Smooth muscle cell of the brain vasculature (primary cell): ENCODE data around the gene WNK2.

Source experiments
- DNase-seq: peaks from one replicate; pipeline ENCODE4 v3.0.0-alpha.2; 2012; ENCODE audit warnings: low read depth, low spot score

The WNK2 gene

DNA sequence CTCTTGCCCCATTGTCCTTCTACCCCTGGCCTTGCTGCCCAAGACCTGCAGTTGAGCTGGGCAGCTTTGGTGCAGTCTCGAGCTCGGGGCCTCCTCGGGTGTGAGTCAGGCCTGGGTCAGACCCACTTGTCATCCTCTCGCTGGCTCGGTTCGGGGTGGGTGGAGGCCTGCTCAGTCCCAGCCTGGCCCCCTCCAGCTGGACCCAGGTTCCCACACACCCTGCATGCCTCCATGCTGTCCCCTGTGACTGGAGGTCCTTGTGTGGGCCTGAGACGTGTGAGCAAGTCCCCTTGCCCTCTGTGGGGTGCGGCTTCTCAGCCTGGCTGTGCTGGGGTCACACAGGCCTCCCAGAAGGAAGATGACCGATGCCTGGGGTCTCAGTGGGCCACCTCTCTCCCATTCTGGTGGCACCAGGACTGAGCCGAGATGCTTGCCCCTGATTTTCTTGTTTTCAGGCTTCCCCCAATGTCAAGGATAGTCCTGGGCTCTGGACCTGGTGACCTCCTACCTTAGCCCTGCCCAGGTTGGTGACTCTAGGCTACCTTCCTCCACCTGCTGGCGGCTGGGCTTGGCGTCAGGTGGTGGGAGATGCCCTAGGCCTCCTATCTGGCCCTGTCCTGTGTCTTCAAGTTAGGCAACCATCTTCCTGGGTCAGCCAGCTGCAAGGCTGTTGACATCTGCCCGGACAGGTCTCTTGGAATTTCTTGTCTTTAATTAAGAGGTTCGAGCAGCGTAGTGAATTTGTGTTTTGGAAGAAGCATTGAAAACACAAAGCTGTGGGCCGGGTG, 15.1 kb downstream of the WNK2 start:
- no peak for DNase-seq

DNA sequence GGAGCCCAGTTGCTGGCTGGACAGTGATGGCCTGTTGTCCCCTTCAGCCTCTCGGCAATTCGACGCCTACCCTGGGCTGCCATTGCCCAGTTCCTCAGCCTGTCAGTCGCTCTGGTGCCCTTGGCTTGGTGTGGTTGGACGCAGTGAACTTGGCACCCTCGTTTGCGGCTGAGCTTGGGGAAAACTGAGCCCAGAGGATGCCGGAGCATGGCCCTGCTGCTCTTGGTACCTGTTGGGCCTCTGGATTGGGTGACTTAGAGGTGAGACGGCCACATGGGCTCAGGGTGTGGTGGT, 16.5 kb downstream of the WNK2 start:
- DNase-seq, result no peak

DNA sequence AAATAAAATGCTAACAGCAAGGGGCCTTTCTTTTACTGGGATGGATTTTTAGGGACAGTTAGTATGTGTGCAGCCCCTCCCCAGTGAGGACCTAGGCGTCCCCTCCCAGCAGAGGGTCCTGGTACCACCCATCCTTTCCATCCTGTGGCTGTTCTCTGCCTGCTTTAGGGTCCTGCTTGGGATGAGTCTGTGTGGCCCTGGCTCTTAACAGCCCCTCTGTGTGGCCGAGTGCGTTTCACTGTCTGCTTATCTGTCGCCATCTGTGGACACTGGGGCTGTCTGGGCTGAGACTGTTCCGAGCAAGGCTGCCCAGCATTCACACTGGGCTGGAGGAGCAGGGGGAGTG, 17.0 kb downstream of the WNK2 start:
- no peak for DNase-seq

DNA sequence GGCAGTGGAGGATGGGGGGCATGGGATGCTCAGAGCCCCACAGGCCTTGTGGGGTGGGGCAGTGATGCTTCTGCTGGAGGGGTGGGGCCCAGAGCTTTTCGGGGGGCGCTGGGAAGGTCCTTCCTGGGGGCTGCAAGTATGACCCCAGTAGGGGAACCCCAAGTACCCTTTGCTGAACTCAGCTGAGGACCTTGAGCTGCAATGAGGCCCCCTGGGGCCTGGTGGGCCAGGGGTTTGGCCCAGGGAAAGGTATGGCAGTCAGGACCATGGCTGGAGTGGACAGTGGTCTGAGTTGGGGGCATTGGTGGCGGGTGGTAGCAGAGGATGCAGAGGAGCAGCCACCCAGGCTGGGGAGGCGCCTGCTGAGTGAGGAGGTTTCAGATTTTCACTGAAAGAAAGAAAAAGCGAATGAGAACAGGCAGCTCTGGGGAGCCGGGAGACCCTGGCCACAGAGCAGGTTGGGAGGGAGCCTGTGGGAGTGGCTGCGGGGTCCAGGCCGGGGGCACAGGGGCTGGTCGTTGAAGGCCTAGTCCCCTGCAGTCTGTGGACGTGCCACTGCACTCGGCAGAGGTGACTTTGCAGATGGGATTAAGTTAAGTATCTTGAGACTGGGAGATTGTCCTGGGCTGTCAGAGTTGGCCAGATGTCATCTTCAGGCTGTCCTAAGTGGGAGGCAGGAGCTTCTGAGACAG, 19.2 kb downstream of the WNK2 start:
- DNase-seq, result no peak

DNA sequence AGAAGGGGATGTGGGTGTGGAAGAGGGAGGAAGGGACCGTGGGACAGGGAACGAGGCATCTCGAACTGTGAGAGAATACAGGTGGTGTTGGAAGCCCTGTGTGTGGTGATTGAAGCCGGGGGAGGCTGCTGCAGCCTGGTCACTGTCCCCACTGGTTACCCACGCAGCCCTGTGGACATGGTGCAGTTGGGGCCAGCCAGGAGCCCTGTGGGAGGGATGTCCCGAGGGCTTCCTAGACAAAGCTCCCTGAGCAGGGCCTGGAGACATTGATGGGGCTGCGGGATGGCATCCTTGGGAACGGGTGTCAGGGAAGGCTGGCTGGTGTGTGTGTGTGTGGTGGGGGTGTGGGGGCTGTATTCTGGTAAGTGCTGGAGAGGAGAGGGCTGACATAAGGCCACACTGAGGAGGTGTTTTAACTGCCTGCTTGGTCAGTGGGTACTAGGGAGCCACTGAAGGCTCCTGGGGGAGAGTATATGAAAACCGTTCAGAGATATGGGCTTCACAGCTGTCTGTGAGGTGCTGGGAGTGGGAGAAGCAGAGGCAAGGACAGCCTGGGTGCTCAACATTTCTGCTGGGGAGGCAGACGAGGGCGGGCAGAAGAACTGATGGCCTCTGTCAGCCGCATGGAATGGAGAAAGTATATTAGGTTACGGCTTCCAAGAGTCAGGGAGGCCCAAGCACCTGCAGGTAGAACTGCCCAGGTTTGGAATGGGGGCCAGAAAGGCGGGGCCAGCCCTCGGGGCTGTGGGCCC, 20.0 kb downstream of the WNK2 start:
- no peak for DNase-seq

DNA sequence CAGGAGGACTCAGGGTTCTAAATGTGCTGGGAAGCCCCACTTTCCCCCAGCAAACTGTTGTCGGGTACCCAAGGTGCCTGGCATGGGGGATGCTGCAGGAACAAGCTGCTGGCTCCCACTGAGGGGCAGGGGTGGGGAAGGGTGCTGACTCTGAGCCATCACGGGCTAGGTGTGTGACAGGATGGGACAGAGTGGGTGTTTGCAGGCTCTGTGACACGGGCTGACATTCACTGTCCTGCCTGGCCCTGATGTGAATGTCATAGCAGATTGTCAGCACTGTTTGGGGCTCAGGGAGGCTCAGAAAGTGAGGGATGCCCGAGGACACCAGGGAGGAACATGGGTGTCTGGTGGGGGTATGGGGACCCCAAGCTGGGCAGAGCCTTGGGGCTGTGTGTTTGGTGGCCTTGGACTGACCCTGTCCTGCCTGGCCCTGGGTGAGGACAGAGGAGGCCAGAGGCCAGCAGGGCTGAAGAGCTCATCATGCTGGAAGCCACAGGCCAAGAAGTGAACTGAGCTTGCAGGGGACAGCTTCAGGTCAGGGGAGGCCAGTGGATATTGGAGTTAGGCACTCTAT, 20.6 kb downstream of the WNK2 start:
- DNase-seq, result no peak

DNA sequence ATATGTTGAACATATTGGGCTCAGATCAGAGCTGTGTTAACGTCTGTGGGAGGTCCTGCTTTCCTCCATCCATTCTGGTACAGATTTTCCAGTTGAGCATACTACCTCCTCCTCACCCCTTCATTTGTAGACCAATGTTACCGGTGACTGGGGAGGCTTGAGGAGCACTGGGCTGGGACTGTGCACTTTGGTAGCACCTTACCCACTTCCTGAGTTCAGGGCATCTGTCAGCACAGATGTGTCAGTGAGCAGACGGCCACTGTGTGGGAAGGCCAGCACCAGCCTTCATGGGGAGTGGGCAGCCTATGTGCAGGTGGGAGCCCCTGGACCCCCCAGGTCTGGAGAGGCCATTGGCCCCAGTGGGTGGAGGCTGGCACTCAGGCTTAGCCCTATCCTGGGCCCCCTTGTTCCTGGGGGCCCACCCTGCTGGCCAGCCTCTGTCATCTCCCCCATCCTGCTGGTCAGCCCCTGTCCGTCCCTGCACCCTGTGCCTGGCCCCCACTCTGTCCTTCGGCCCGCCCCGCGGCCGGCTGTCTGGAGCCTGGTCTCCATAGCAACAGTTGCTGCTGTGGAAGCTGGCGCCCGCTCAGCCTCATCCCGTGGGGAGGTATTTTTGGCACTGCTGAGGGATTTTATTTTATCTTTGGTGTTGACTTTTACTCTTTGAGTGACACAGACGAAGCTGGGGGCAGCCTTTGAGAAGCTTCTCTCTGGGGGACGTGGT, 21.3 kb downstream of the WNK2 start:
- no peak for DNase-seq

DNA sequence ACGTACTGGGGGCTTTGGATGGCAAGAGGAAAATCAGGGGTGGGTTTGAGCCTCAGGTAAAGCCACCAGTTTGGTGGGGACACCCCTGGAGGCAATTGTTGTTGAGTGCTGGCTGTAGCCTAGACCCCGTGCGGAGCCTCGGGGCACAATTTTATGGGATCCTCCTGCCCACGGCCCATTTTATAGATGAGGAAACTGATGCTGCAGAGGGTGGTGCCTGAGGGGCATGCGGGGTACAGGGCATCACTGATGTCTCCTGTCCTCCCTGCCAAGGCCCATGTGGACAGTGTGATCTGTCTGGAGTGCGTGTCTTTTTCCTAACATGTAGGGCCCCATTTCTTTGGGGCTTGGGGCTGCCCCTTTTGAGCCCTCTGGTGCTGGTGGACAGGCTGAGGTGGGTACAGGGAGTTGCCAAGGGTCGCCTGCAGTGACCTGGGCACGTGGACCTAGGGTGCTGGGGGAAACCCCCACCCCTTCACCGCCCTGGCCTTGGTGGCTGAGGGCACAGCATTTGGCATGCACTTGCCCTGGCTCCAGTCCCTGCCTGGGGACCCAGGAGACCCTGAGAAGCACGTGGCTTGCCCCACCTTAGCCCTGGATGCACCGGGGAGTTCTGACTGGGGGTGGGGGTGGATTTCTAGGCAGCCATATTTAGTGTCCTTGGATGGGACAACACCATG, 22.1 kb downstream of the WNK2 start:
- no peak for DNase-seq

DNA sequence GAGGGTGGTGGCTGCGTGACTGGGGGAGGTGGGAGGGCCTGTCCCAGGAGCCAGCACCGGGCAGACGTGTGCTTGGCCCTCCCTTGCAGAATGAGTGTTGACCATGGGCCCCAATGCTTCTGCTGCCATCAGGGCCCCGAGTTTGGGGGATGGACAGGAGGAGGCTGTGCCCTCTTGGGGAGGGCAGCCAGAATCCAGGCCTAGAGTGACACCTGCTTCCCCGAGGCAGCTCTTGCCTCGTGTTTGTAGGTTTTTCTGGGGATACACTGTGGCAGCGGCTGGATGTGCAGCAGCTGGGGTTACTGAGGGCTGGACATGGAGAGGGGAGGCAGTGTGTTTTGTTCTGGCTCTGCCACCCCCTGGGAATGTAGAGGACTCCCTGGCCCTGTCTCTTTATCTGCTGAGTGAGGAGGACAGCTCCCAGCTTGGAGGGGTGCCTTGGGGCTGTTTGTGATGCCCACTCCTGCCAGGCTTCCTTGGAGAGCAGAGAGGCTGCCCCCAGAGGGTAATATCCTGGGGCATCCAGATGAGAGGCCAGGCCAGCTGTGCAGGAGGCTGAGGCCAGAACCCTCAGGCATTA, 22.7 kb downstream of the WNK2 start:
- DNase-seq, result no peak

DNA sequence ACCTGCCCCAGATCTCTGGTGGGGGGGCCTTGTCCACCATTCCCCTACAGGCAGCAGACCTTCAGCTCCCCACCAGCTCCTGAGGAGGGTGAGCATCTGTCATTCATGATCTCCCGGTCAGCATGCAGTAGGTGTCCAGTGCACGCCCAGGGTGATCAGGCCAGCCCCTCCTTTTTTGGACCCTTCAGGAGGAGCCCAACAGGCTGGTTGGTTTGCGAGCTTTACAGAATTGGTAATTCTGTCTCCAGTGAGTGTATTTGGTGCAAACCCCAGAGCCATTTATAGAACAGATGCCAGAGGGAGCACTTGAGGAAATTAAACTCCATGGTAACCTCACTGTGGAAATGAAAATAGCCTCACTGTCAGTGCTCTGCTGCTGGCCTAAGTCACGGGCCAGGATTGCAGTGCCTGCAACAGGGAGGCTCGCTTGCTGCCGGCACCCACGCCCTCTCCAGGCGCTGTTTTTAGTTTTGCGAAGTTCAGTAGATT, 23.4 kb downstream of the WNK2 start:
- DNase-seq, result peak; percentile 12

DNA sequence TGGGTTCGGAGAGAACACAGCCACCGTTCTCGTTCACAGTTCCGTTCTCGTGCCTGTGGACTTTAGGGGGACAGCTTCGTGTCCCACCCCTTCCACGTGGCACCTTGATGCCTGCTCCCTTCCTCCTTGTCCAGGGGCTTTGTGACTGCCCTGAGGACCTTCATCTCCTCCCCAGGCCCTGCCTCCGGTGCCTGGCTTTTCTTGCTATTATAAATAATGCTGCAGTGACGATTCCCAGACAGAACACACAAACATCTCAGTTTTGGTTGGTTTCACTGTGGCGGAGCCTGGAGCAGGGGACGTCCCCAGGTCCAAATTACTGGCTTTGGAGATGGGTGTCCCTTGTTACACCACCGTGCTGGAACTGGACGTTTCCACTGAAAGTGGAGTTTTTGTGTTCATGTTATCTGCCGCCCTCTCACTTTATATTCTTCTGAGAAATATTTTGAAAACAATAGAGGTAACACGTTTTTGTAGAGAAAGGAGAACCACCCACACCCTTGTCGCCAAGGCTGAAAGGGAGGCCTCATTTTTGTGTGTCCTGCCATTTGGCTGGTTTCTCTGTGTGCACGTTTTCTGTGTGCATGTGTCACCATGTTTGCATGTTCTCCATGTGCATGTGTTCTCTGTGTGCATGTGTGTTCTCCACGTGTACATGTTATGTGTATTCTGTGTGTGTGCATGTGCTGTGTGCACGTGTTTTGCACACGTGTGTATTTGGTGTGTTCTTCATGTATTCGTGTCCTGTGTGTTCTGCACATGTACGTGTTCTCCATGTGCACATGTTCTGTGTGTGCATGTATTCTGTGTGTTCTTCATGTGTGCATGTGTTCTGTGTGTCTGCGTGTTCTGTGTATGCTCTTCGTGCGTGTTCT, 24.2 kb downstream of the WNK2 start:
- no peak for DNase-seq

DNA sequence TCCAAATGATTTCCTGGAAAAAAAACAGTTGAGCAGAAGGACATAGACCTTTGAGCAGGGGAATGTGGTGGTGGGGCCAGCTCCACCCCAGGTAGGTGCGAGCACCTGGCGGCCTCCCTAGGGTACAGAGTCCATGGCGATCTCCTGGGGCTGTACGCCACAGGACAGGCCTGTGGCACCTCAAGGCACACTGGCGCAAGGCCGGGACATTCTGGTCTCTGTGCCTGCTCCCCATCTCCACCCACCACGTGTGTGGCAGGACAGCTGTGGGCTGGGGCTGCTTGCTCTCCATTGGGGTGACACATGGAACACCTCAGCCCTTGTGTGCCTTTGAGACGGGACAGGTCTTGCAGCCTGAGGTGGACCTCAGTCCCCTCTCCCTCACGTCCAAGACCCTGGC, 25.2 kb downstream of the WNK2 start:
- DNase-seq, result no peak

DNA sequence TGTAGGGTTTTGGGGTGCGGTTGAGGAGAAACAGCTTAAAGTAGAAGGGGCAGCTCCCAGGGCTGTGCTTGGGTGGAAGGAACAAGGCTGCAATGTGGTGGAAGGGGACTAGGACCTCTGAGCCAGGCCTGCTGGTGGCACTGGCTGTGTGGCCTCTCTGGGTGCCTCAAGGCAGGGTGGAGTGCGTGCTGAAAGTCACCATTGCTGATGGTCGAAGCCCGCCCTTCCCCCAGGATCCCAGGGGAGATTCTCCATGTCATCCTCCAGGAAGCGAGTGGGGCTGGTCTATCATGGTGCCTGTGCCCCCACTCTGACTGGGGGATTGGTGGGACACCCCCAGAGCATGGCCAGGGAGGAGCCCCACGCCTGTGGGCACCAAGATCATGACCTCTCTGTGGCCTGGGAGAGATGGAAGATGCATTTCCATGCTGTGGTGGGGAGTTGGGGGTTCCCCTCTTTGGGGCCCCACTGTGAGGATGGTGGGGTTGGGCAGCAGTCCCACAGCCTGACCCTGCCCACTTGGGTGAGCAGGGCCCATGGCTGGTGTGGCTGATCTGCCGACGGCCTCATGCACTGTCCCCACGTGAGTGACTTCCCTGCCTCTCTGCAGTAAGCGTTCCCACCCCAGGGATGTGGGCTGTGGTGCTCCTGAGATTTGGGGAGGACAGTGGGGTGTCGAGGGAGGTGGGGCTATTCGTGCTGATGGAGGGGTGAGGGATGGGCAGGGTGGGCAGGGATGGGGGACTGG, 25.8 kb downstream of the WNK2 start:
- no peak for DNase-seq

DNA sequence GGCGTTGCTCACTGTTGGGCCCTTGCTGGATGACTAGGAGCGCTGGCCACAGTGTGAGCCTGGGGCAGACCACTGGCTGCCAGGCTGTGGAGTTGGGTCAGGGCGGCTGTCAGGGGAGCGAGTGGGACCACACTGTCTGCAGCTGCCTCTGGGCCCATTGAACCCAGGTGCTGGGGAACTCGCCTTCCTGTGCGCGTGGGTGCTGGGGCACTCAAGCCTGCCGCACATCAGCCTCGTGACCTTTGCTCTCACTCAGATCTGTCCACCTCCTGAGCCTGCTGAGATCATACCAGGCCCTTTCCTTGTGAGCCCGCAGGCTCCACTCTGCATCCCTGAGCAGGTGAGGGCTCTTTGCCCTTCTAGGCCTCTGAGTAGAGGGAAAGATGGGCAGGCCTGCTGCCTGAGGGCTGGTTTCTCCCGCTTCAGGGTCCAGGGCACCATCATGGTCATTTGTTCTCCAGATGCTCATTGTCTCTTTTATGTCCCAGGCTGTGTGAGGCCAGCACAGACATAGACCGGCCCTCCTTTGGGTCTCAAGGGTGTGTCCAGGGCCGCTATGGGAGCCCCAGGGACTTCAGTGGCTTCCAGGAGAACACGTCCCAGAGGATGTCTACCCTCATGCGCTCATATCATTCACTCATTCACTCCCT, 26.5 kb downstream of the WNK2 start:
- DNase-seq, result no peak

DNA sequence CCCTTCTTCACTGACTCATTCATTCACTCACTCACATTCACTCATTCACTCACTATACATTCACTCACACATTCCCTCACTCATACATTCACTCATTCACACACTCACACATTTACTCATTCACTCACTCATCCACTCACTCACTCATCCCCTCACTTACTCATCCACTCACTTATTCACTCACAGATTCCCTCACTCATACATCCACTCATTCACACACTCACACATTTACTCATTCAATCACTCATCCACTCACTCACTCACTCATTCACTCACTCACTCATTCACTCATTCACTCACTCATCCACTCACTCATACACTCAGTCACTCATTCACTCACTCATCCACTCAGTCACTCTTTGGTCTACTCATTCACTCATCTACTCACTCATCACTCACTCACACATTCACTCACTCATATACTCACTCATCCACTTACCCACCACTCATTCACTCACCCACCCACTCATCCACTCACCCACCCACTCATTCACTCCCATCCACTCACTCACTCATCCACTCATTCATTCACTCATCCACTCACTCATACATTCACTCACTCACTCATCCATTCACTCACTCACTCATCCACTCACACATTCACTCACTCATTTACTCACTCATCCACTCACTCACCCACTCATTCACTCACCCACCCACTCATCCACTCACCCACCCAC, 27.2 kb downstream of the WNK2 start:
- no peak for DNase-seq

DNA sequence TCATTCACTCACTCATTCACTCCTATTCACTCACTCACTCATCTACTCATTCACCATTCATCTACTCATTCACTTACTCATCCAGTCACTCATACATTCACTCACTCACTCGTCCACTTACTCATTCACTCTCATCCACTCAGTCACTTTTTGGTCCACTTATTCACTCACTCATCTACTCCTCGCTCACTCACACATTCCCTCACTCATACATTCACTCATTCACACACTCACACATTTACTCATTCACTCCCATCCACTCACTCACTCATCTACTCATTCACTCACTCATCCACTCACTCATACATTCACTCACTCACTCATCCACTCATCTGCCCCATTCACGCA, 27.7 kb downstream of the WNK2 start:
- DNase-seq, result no peak

DNA sequence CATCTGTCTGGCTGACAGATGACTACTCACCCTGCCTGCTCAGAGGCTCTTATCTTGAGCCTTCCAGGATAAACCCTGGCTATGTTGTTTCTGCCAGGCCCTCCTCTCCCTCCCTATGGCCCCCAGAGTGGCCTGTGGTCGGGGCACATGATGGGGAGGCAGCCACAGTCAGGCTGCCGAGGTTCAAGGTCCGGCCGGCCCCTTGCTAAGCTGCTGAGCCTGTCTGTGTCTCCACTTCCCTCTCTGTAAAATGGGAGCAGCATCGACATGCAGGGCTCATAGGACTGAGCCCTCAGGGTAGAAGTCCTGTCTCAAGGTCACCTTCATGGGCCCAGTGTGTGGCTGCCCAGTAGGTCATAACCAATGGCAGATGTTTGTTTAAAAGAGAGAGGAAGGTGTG, 28.5 kb downstream of the WNK2 start:
- no peak for DNase-seq

DNA sequence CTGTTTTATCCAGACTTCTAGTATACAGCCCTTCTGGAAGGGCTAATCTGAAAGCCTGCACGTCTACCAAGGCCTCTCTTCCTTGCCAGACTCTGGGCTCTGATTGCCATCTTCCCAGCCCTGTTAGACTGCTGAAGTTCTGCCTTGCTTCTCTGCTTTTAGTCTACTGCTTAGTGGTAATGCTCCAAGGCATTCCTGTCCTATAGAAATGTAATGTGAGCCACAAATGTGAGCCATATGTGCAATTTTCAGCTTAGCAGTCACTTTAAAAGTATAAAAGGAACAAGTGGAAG, 32.1 kb downstream of the WNK2 start:
- DNase-seq, result no peak
